HL-60 (cell line): ENCODE results near the gene CTCF.

Experiments
- DNase-seq, 2 experiments: peaks; one replicate each; pipeline ENCODE4 v3.0.0-alpha.2; 2010 to 2020; ENCODE audit warnings: low read depth in 1 of 2, low spot score in 1 of 2
- H3K27ac ChIP-seq: fragments of 250-450 bp; sonication (Bioruptor Pico); replicated peaks from 2 replicates; pipeline ENCODE4 v1.5.1; 2020; ENCODE audit warnings: mild to moderate bottlenecking, moderate library complexity
- H3K27me3 ChIP-seq: fragments of 250-450 bp; sonication (Bioruptor Pico); 2 replicates; pipeline ENCODE4 v1.5.1; 2021; ENCODE audit warnings: mild to moderate bottlenecking, moderate library complexity; ENCODE audit not compliant: insufficient read depth, poor library complexity, severe bottlenecking
- H3K4me3 ChIP-seq: replicated peaks from 2 replicates; pipeline ENCODE4 v1.5.1; 2011; ENCODE audit warnings: mild to moderate bottlenecking, control low read depth, low read length; ENCODE audit not compliant: insufficient read depth
- CTCF ChIP-seq: IDR thresholded peaks from one replicate; pipeline ENCODE4 v1.5.1; 2011; ENCODE audit warnings: low read length, control low read depth, inconsistent platforms; ENCODE audit not compliant: insufficient read depth
- GABPA ChIP-seq: IDR thresholded peaks from 2 replicates; pipeline ENCODE4 v1.6.1; 2012; ENCODE audit warnings: low read depth
- POLR2AphosphoS5 ChIP-seq: IDR thresholded peaks from 2 replicates; pipeline ENCODE4 v1.6.1; 2012; ENCODE audit warnings: low read depth
- REST ChIP-seq: IDR thresholded peaks from 2 replicates; pipeline ENCODE4 v1.6.1; 2012; ENCODE audit warnings: low read depth; ENCODE audit not compliant: insufficient replicate concordance
- SPI1 ChIP-seq: IDR thresholded peaks from 2 replicates; pipeline ENCODE4 v1.6.1; 2012; ENCODE audit warnings: low read depth, mild to moderate bottlenecking, borderline replicate concordance

CTCF gene

GRCh38 chr16:67517661-67518423 is 44.5 kb upstream of the CTCF start:
- Histone ChIP-seq H3K27ac (no peak overlapping the region), H3K4me3 (no peak overlapping the region), H3K27me3 (no peaks in the 10 kb centered on the region)
- TF ChIP-seq SPI1 = no peak
- TF ChIP-seq GABPA = no peak
- TF ChIP-seq REST = no peak
- no peak for TF ChIP-seq POLR2AphosphoS5
- no peak for TF ChIP-seq CTCF
- no peak for DNase-seq

GRCh38 chr16:67518676-67519075 is 43.6 kb upstream of the CTCF start:
- Histone ChIP-seq H3K27me3 (no peaks in the 10 kb centered on the region), H3K27ac (no peak overlapping the region), H3K4me3 (no peak overlapping the region)
- no peak for DNase-seq
- TF ChIP-seq GABPA (no peak), REST (no peak), POLR2AphosphoS5 (no peak), CTCF (no peak), SPI1 (no peak)

GRCh38 chr16:67519242-67519641 is 43.1 kb upstream of the CTCF start:
- no peaks in the 10 kb centered on the region for H3K27me3 ChIP-seq
- no peak for DNase-seq
- H3K4me3 ChIP-seq = no peak overlapping the region
- TF ChIP-seq CTCF = no peak
- TF ChIP-seq POLR2AphosphoS5 = no peak
- TF ChIP-seq SPI1 = no peak
- TF ChIP-seq REST = no peak
- no peak for TF ChIP-seq GABPA
- no peak overlapping the region for H3K27ac ChIP-seq
